Measurements from ENCODE around the gene MEIOB. TPM values are rescaled to one million over a fixed set of nuclear protein-coding genes. Genes with fewer than 3 reads are reported as not detected.
"Not testable (repeated sequence)": the region's sequence is repeated elsewhere in the genome, so short reads cannot be mapped to it uniquely, and the experiment has no call there.

Gene MEIOB
- total and polyA plus RNA-seq, 2 experiments from 2014 or later: 0.28 TPM; not detected in 1

- Histone ChIP-seq H3K9me2 (replicated peaks; ENCODE audit: insufficient read depth) (no peaks in the 10 kb centered on the region), H3K9me3 (ENCODE audit: low read depth) (no peaks in the 10 kb centered on the region), H3K36me3 (replicated peaks; ENCODE audit: insufficient read depth, low read depth) (no peaks in the 10 kb centered on the region), H3K4me1 (ENCODE audit: insufficient read depth) (peaks cover 3% of the 10 kb centered on the region), H3K27me3 (no peaks in the 10 kb centered on the region), H3K27ac (no peak overlapping the region), H2AFZ (no peak overlapping the region), H3K4me2 (no peak overlapping the region), H3K79me2 (no peaks in the 10 kb centered on the region), H4K20me1 (ENCODE audit: insufficient read depth, poor library complexity, severe bottlenecking) (no peaks in the 10 kb centered on the region), H3K4me3 (no peak overlapping the region)
- no peak for DNase-seq (ENCODE audit: low spot score)
- TF ChIP-seq EZH2phosphoT487 (IDR thresholded peaks at IDR 0.05; ENCODE audit: low read depth, severe bottlenecking, unreplicated experiment): no peak
- TF ChIP-seq CTCF (IDR thresholded peaks at IDR 0.05; ENCODE audit: poor library complexity): no peak
- 84% methylated on average over 20 of the region's 20 CpGs for WGBS (ENCODE audit: low lambda C conversion rate, missing lambda C conversion rate)
These were observed 30.7 kb upstream of the MEIOB start for GRCh38 chr16:1902547-1903219.

GRCh38 chr16:1900452-1900774 is 28.4 kb upstream of the MEIOB start:
- no peaks in the 10 kb centered on the region for H3K9me3 ChIP-seq (ENCODE audit: low read depth)
- H2AFZ ChIP-seq: no peak overlapping the region
- no peak overlapping the region for H3K4me3 ChIP-seq
- H3K36me3 ChIP-seq (replicated peaks; ENCODE audit: insufficient read depth, low read depth): no peaks in the 10 kb centered on the region
- H4K20me1 ChIP-seq (ENCODE audit: insufficient read depth, poor library complexity, severe bottlenecking): no peaks in the 10 kb centered on the region
- TF ChIP-seq CTCF (IDR thresholded peaks at IDR 0.05; ENCODE audit: poor library complexity) (no peak), EZH2 (IDR thresholded peaks at IDR 0.05; ENCODE audit: borderline replicate concordance) (no peak), EZH2phosphoT487 (IDR thresholded peaks at IDR 0.05; ENCODE audit: low read depth, severe bottlenecking, unreplicated experiment) (no peak)
- no peaks in the 10 kb centered on the region for H3K9me2 ChIP-seq (replicated peaks; ENCODE audit: insufficient read depth)
- WGBS (ENCODE audit: low lambda C conversion rate, missing lambda C conversion rate): 64% methylated on average over 9 of the region's 9 CpGs
- no peaks in the 10 kb centered on the region for H3K79me2 ChIP-seq
- H3K4me1 ChIP-seq (ENCODE audit: insufficient read depth): peaks cover 3% of the 10 kb centered on the region
- H3K27ac ChIP-seq: no peak overlapping the region
- DNase-seq (ENCODE audit: low spot score): no peak
- H3K4me2 ChIP-seq: peak overlapping the region; percentile 56
- H3K27me3 ChIP-seq: no peaks in the 10 kb centered on the region

- H2AFZ ChIP-seq: no peak overlapping the region
- no peaks in the 10 kb centered on the region for H3K27me3 ChIP-seq
- H3K79me2 ChIP-seq: no peaks in the 10 kb centered on the region
- H3K4me3 ChIP-seq: no peak overlapping the region
- peaks cover 3% of the 10 kb centered on the region for H3K4me1 ChIP-seq (ENCODE audit: insufficient read depth)
- H3K27ac ChIP-seq: no peak overlapping the region
- no peaks in the 10 kb centered on the region for H3K36me3 ChIP-seq (replicated peaks; ENCODE audit: insufficient read depth, low read depth)
- H3K4me2 ChIP-seq: peak overlapping the region; percentile 56
- no peaks in the 10 kb centered on the region for H3K9me2 ChIP-seq (replicated peaks; ENCODE audit: insufficient read depth)
- H4K20me1 ChIP-seq (ENCODE audit: insufficient read depth, poor library complexity, severe bottlenecking): no peaks in the 10 kb centered on the region
- peak; percentile 64 for DNase-seq (ENCODE audit: low spot score)
- no peaks in the 10 kb centered on the region for H3K9me3 ChIP-seq (ENCODE audit: low read depth)
- WGBS (ENCODE audit: low lambda C conversion rate, missing lambda C conversion rate): 82% methylated on average over 16 of the region's 16 CpGs
- no peak for TF ChIP-seq CTCF (IDR thresholded peaks at IDR 0.05; ENCODE audit: poor library complexity)
- no peak for TF ChIP-seq EZH2phosphoT487 (IDR thresholded peaks at IDR 0.05; ENCODE audit: low read depth, severe bottlenecking, unreplicated experiment)
- TF ChIP-seq EZH2 (IDR thresholded peaks at IDR 0.05; ENCODE audit: borderline replicate concordance): no peak
These were observed 27.9 kb upstream of the MEIOB start for GRCh38 chr16:1899641-1900451.

GRCh38 chr16:1897692-1898091 is 25.7 kb upstream of the MEIOB start:
- not testable (repeated sequence) for H3K4me2 ChIP-seq; H2AFZ ChIP-seq; H3K9me2 ChIP-seq (replicated peaks; ENCODE audit: insufficient read depth); H3K79me2 ChIP-seq; H3K36me3 ChIP-seq (replicated peaks; ENCODE audit: insufficient read depth, low read depth); H3K4me3 ChIP-seq; H3K9me3 ChIP-seq (ENCODE audit: low read depth); H3K27ac ChIP-seq; DNase-seq (ENCODE audit: low spot score); H3K27me3 ChIP-seq; H4K20me1 ChIP-seq (ENCODE audit: insufficient read depth, poor library complexity, severe bottlenecking); H3K4me1 ChIP-seq (ENCODE audit: insufficient read depth)
- WGBS (ENCODE audit: low lambda C conversion rate, missing lambda C conversion rate): 92% methylated on average over 2 of the region's 2 CpGs

Data from hepatocyte (in vitro differentiated cells).